Right lobe of liver (tissue), 6 donors: ENCODE data around the gene GRXCR2. TPM values are rescaled to one million over a fixed set of nuclear protein-coding genes. Genes with fewer than 3 reads are reported as not detected.
"Not testable (repeated sequence)": the region's sequence is repeated elsewhere in the genome, so short reads cannot be mapped to it uniquely, and the experiment has no call there.

ENCODE experiments used
- ATAC-seq, 4 donors: fragments of 200-7000 bp; cut with Tn5 transposase; one replicate each; pipeline ENCODE4 v1.9.1; 2020; ENCODE audit warnings: mild to moderate bottlenecking in 4 of 4, moderate library complexity in 4 of 4
- DNase-seq, 3 donors: peaks; one replicate each; pipeline ENCODE4 v3.0.0-alpha.2; 2020
- H3K27ac ChIP-seq, 3 donors: fragments of 200-600 bp; one replicate each; pipeline ENCODE4 v1.8.0; 2022
- H3K27me3 ChIP-seq, 2 donors: fragments of 200-600 bp; one replicate each; pipeline ENCODE4 v1.8.0; 2022
- H3K36me3 ChIP-seq, 4 donors: fragments of 200-600 bp; sonication (generic) in 1 of 4; one replicate each; pipeline versions ENCODE4 v1.5.1 to v1.8.0; 2017 to 2022; ENCODE audit warnings: control low read depth in 1 of 4
- H3K4me1 ChIP-seq, 4 donors: fragments of 200-600 bp; sonication (generic) in 1 of 4; one replicate each; pipeline versions ENCODE4 v1.5.1 to v1.8.0; 2017 to 2022; ENCODE audit warnings: control low read depth in 1 of 4
- H3K4me3 ChIP-seq, 3 donors: fragments of 200-600 bp; one replicate each; pipeline ENCODE4 v1.8.0; 2022
- H3K9me3 ChIP-seq, 4 donors: fragments of 200-600 bp; sonication (generic) in 1 of 4; one replicate each; pipeline versions ENCODE4 v1.5.1 to v1.8.0; 2017 to 2022; ENCODE audit warnings: control low read depth in 1 of 4
- CTCF ChIP-seq, 4 donors: fragments of 200-600 bp in 3 of 4; fragments of 450-650 bp in 1 of 4; IDR thresholded peaks; one replicate each; pipeline versions ENCODE4 v1.5.1 to v1.8.0; 2016 to 2022; ENCODE audit warnings: antibody characterized with exemption in 4 of 4, mild to moderate bottlenecking in 2 of 4
- POLR2A ChIP-seq: fragments of 450-650 bp; IDR thresholded peaks from one replicate; pipeline ENCODE4 v1.6.1; 2017; ENCODE audit warnings: antibody characterized with exemption, mild to moderate bottlenecking
- WGBS: methylation state at CpG from one replicate; pipeline ENCODE4 v1.1.6; 2018; ENCODE audit warnings: low coverage, low lambda C conversion rate; ENCODE audit not compliant: insufficient coverage; ENCODE audit errors: missing lambda C conversion rate; 5-methylcytosine and 5-hydroxymethylcytosine counted together
- intact Hi-C, 2 donors: fragments of 100-400 bp; cut with DNase I; formaldehyde crosslinking; loops; one replicate each; pipeline versions ENCODE4 v1.11.2 to v1.14.1; 2022
- total RNA-seq, 6 experiments: library from RNA; depleted of rRNA in 2 of 6; stranded (reverse); fragments of >200 nt in 2 of 6; fragmentation: NEBNext Ultra II Directional in 3 of 6; extraction: Animal tissue kit (Norgen Biotek cat#: 25700) in 3 of 6; gene quantifications; one replicate each; pipeline versions ENCODE4 v1.1.0 to v1.2.4, GENCODE V29; 2016 to 2023
- donor health status: DM: no; HTN: yes; CAD: no.
- donor health status: DM: no; HTN: no; CAD: no.
- donor health status: DM: no; HTN: no; CAD: no.
- donor health status: DM: no; HTN: yes; CAD: no.
- donor health status: DM: no; HTN: yes; CAD: no.

Gene GRXCR2
- total RNA-seq, 6 experiments from 2014 or later = not detected

- TF ChIP-seq CTCF (IDR thresholded peaks at IDR 0.05) (no peak), POLR2A (no peak)
- intact Hi-C loops = loop anchor here in 1 of 2 donors (10.0 kb wide), 1 partner anchor 152 kb away; no protein-coding TSS in a partner anchor
- Histone ChIP-seq H3K27me3 (no peaks in the 10 kb centered on the region), H3K9me3 (peaks cover 0 to 6% (median 0%) of the 10 kb centered on the region in 4 donors), H3K36me3 (no peaks in the 10 kb centered on the region), H3K4me1 (no peaks in the 10 kb centered on the region), H3K4me3 (no peak overlapping the region), H3K27ac (no peak overlapping the region)
- DNase-seq (no peak), ATAC-seq (no peak)
- 75% methylated on average over 1 of the region's 1 CpG for WGBS
These were observed 29.6 kb upstream of the GRXCR2 start for GRCh38 chr5:145902421-145902820.

GRCh38 chr5:145898171-145898570 lies 25.4 kb upstream of the GRXCR2 start:
- H3K27ac ChIP-seq = no peak overlapping the region
- H3K27me3 ChIP-seq = no peaks in the 10 kb centered on the region
- no peaks in the 10 kb centered on the region for H3K36me3 ChIP-seq
- ATAC-seq (no peak), DNase-seq (no peak)
- intact Hi-C loops = no loop called here
- H3K4me1 ChIP-seq = no peaks in the 10 kb centered on the region
- H3K9me3 ChIP-seq = peaks cover 0 to 6% (median 0%) of the 10 kb centered on the region in 4 donors
- H3K4me3 ChIP-seq = no peak overlapping the region
- TF ChIP-seq CTCF (IDR thresholded peaks at IDR 0.05) = no peak

- H3K36me3 ChIP-seq, H3K4me3 ChIP-seq, intact Hi-C loops, H3K27me3 ChIP-seq, ATAC-seq, H3K9me3 ChIP-seq, H3K4me1 ChIP-seq, DNase-seq, H3K27ac ChIP-seq: not testable (repeated sequence)
- WGBS = 63% methylated on average over 2 of the region's 10 CpGs
These were observed 18.6 kb upstream of the GRXCR2 start for GRCh38 chr5:145891378-145891777.

- WGBS = 77% methylated on average over 2 of the region's 2 CpGs
These were observed 16.8 kb upstream of the GRXCR2 start for GRCh38 chr5:145889611-145890010.

GRCh38 chr5:145887976-145888574 lies 15.3 kb upstream of the GRXCR2 start:
- ATAC-seq (peak; percentile 91 to 99 (median 96)), DNase-seq (peak in 2 of 3 donors; percentile 29 to 56)
- H3K27me3 ChIP-seq = no peaks in the 10 kb centered on the region
- intact Hi-C loops = no loop called here
- no peaks in the 10 kb centered on the region for H3K4me1 ChIP-seq
- no peak for TF ChIP-seq POLR2A
- peak; percentile 77 to 78 (median 77) for TF ChIP-seq CTCF (IDR thresholded peaks at IDR 0.05)
- no peak overlapping the region for H3K27ac ChIP-seq
- H3K9me3 ChIP-seq = no peaks in the 10 kb centered on the region
- H3K4me3 ChIP-seq = no peak overlapping the region
- WGBS = 72% methylated on average over 5 of the region's 5 CpGs
- H3K36me3 ChIP-seq = no peaks in the 10 kb centered on the region

More at GRCh38 chr5:145889611-145890010, 16.8 kb upstream of the GRXCR2 start:
- no peak overlapping the region for H3K27ac ChIP-seq
- no peaks in the 10 kb centered on the region for H3K36me3 ChIP-seq
- no peak for TF ChIP-seq CTCF (IDR thresholded peaks at IDR 0.05)
- no peak for TF ChIP-seq POLR2A
- intact Hi-C loops = no loop called here
- ATAC-seq (no peak), DNase-seq (no peak)
- H3K4me1 ChIP-seq = no peaks in the 10 kb centered on the region
- H3K27me3 ChIP-seq = no peaks in the 10 kb centered on the region
- no peaks in the 10 kb centered on the region for H3K9me3 ChIP-seq
- H3K4me3 ChIP-seq = no peak overlapping the region
